ENCODE data around the gene RFX2.

DNA sequence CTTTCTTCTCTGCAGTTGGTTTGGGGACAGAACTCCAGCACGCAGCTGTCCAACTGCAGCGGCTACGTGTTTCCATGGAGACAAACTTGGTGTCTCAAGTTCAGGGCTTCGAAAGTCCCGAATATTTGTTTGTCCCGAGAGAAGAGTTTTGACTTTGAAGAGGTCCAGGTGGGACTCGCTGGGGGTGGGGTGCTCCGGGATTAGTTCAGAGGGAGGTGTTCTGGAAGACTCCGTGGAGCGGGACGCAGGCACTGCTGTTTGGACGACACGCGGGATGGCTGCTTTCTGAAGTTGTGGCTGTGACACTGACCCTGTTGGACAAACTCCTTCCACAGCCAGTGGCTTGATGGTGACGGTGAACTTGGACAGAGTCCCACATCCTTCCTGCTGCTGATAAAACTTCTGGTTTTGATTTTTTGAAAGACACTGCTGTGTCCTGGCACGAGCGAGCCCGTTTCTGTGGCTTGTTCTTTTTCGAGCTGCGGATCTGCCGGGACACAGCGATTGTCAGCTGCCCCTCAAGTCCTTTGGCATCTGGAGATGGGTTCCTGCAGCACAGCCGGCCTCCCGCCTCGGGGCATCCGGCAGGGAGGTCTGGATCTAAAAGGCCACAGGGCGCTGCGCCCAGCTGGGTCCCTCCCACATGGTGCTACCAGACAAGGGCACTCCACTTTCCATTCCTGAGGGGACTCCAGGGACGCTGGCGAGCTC is 116.5 kb downstream of the RFX2 start:
- TF ChIP-seq, protein P1, sequence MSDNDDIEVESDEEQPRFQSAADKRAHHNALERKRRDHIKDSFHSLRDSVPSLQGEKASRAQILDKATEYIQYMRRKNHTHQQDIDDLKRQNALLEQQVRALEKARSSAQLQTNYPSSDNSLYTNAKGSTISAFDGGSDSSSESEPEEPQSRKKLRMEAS (IDR thresholded peaks at IDR 0.05): no peak
- TF ChIP-seq POLR2A (IDR thresholded peaks at IDR 0.05; ENCODE audit: low read length) (no peak), SREBF2 (IDR thresholded peaks at IDR 0.05) (no peak)
- TF ChIP-seq, protein P2, sequence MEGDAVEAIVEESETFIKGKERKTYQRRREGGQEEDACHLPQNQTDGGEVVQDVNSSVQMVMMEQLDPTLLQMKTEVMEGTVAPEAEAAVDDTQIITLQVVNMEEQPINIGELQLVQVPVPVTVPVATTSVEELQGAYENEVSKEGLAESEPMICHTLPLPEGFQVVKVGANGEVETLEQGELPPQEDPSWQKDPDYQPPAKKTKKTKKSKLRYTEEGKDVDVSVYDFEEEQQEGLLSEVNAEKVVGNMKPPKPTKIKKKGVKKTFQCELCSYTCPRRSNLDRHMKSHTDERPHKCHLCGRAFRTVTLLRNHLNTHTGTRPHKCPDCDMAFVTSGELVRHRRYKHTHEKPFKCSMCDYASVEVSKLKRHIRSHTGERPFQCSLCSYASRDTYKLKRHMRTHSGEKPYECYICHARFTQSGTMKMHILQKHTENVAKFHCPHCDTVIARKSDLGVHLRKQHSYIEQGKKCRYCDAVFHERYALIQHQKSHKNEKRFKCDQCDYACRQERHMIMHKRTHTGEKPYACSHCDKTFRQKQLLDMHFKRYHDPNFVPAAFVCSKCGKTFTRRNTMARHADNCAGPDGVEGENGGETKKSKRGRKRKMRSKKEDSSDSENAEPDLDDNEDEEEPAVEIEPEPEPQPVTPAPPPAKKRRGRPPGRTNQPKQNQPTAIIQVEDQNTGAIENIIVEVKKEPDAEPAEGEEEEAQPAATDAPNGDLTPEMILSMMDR (IDR thresholded peaks at IDR 0.05): no peak
